ENCODE results near the gene GAL3ST1.
"Not testable (repeated sequence)": the region's sequence is repeated elsewhere in the genome, so short reads cannot be mapped to it uniquely, and the experiment has no call there.

GAL3ST1 gene

GRCh38 chr22:30568137-30568805, 6.2 kb downstream of the GAL3ST1 start:
- no peak for DNase-seq (ENCODE audit: low read depth, low spot score)
- no peak overlapping the region for H3K27ac ChIP-seq

- H3K27ac ChIP-seq; DNase-seq (ENCODE audit: low read depth, low spot score): not testable (repeated sequence)
These were observed 7.2 kb downstream of the GAL3ST1 start for GRCh38 chr22:30567277-30567676.

DNA sequence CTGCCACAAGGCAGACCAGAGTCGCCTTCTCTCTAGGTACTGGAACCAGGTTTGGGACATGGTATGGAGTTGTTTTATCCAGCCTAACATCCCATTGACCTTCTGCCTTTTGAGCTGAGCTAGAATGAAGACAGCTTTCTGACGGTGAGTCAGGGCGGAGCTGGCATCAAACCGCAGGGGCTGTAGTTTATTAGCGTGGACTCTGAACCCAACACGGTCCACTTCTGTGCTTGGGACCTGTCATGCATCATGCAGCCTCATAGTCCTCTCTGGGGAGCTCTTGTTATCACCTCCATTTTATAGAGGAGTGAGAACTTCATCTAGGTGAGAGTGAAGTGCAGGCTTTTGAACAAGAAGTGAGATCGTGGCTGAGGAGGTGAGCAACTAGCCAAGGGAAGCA, 8.3 kb downstream of the GAL3ST1 start:
- no peak for DNase-seq (ENCODE audit: low read depth, low spot score)
- no peak overlapping the region for H3K27ac ChIP-seq

- DNase-seq (ENCODE audit: low read depth, low spot score), result no peak
- no peak overlapping the region for H3K27ac ChIP-seq
These were observed 9.1 kb downstream of the GAL3ST1 start for GRCh38 chr22:30565341-30565740.

GRCh38 chr22:30564761-30565119, 9.7 kb downstream of the GAL3ST1 start:
- DNase-seq (ENCODE audit: low read depth, low spot score), result no peak
- H3K27ac ChIP-seq, result no peak overlapping the region

DNA sequence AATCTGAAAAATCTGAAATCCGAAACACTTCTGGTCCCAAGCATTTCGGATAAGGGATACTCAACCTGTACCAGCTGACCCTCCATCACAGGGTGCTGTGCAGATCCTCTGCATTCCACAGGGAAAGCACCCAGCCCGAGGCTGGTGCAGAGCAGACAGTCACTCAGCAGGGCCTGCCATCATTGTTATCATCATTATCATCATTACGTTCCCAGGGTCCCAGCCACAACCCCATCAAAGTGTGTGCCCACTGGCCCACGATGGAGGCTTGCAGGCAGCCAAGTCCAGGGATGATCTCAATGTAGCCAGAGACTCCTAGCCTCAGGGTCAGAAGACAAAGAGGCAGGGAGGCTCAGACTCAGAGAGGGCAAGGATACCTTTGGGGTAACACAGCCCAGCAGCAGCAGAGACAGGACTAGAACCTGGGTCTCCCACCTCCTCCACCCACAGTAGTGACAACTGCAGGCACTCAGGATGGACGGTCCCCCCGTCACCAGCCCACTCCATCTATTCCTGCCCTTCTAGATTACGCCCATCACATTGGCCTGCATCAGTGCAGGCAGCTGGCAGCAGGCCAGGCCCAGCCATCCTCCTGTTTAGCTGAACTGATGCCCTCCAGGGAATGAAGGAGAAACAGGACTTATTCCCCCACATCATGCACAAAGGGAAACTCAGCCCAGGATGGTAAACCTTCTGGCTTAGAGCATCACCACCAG, 10.3 kb downstream of the GAL3ST1 start:
- no peak for DNase-seq (ENCODE audit: low read depth, low spot score)
- no peak overlapping the region for H3K27ac ChIP-seq

GRCh38 chr22:30562366-30562765, 12.1 kb downstream of the GAL3ST1 start:
- H3K27ac ChIP-seq, result no peak overlapping the region
- no peak for DNase-seq (ENCODE audit: low read depth, low spot score)

DNA sequence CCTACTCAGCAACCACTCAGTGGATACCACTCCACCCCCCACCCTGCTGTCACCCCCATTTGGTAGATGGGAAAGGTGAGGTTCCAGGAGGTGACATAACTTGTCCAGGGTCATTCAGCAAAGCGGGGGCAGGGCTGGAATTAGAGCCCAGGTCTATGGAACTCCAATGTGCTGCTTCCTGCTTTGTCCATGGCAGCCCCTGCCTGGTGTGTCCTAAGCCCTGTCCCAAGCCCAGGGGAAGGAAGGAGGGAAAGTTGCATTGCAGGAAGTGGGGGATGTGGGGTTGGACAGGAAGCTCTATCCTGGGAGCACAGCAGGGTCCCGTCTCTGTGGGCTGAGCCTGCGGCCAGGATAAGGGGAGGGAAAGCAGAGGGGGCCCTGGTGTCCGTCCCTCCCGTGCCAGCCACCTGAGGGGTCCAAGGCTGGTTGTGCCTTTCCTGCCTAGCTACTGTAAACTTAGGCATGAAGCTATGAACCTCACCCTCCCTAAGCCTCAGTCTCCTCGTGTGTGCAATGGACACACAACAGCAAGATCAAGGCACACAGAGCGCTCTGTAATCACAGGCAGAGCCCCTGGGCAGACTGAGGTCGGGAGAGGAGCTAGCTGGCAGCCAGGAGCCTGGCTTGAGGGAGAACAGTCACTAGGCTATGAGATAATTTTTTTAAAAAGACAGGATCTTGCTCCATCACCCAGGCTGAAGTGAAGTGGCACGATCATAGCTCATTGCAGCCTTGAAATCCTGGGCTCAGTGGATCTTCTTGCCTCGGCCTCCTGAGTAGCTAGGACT, 12.9 kb downstream of the GAL3ST1 start:
- no peak overlapping the region for H3K27ac ChIP-seq

GRCh38 chr22:30560643-30561202, 13.7 kb downstream of the GAL3ST1 start:
- not testable (repeated sequence) for H3K27ac ChIP-seq; DNase-seq (ENCODE audit: low read depth, low spot score)

More for the DNA sequence above, 12.9 kb downstream of the GAL3ST1 start:
- DNase-seq (ENCODE audit: low read depth, low spot score), result no peak

DNA sequence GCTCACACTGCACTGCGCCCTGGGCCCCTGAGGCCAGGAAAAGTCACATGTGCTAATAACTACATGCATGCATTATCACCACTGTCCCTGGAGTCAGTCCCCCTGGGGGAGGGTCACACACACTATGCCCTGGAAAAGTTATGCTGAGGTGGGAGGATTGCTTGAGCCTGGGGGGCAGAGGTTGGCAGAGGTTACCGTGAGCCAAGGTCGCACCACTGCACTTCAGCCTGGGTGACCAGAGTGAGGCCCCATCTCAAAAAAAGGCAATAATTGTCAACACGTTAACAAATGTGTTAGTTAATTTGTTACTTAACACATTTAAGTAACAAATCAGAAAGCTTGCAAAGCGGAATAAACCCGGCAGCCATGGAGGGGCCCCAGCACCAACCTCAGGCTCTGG, 14.6 kb downstream of the GAL3ST1 start:
- DNase-seq (ENCODE audit: low read depth, low spot score), result no peak

DNA sequence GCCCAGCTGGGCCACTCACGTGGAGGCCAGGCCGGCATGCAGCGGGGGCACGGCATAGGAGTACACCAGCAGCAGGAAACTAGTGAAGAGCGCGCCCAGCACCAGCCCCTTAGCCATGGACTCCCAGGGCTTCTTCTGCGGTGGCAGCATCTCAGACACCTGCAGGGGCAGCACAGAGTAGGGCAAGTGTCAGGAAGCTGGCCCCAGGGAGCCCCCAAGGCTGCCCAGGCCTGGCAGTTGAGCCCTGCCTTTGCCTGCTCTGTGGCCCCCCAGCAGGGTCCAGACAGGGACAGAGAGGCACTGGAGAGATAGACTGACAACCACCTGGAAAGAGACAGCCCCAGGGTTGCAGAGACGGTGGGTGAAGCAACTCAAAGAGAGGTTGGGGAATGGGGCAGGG, 17.2 kb downstream of the GAL3ST1 start:
- no peak overlapping the region for H3K27ac ChIP-seq
- no peak for DNase-seq (ENCODE audit: low read depth, low spot score)

More for the DNA sequence above, 14.6 kb downstream of the GAL3ST1 start:
- H3K27ac ChIP-seq, result no peak overlapping the region

- no peak for DNase-seq (ENCODE audit: low read depth, low spot score)
- no peak overlapping the region for H3K27ac ChIP-seq
These were observed 18.1 kb downstream of the GAL3ST1 start for GRCh38 chr22:30556388-30556787.

- no peak for DNase-seq (ENCODE audit: low read depth, low spot score)
- no peak overlapping the region for H3K27ac ChIP-seq
These were observed 18.9 kb downstream of the GAL3ST1 start for GRCh38 chr22:30555282-30556210.

GRCh38 chr22:30553971-30554370, 20.5 kb downstream of the GAL3ST1 start:
- no peak for DNase-seq (ENCODE audit: low read depth, low spot score)
- H3K27ac ChIP-seq, result no peak overlapping the region

DNA sequence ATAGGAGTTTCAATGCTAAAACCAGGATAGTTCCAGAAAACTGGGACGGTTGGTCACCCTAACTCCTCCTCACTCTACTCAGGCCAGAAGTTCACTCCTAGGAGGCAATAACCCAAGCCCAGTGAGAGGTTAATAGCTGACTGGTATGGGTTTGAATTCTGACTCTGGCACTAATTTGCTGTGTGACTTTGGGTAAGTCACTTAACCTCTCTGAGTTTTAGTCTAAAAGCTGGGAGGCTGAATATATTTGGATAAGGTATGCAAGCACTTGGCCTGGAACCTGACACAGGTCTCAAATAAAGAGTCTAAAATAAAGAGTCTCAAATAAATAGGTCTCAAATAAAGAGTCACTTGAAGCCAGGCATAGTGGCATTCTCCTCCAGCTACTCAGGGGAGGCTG, 21.7 kb downstream of the GAL3ST1 start:
- no peak overlapping the region for H3K27ac ChIP-seq
- DNase-seq (ENCODE audit: low read depth, low spot score), result no peak

DNA sequence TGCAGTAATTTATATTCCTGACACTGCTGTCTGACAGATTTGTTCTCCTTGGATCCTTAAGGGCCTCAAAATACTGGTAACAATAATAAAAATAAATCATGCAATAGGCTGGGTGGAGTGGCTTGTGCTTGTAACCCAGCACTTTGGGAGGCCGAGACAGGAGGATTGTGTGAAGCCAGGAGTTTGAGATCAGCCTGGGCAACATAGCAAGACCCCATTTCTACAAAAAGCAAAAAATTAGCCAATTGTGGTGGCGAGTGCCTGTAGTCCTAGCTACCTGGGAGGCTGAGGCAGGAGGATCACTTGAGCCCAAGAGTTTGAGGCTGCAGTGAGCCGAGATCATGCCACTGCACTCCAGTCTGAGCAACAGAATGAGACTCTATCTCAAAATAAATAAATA, 22.7 kb downstream of the GAL3ST1 start:
- DNase-seq (ENCODE audit: low read depth, low spot score); H3K27ac ChIP-seq: not testable (repeated sequence)

DNA sequence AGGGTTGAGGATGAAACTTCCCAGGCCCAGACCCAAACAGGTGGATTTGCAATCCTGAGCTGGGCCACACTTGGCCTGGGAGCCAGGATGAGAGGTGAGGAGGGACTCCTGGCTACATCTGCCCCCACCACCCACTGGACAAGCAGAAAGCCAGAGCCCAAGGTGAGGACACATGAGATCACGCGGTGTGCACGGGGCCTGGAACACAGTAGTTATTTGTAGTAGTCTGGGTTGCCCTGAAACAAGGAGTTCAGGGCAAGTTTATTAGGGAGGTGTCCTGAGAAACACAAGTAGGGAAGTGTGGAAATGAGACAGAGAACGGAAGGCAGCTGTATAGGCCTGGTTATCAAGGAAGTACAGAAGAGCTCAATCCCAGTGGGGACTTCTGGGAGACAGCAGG, 27.3 kb downstream of the GAL3ST1 start:
- H3K27ac ChIP-seq, result no peak overlapping the region
- DNase-seq (ENCODE audit: low read depth, low spot score), result no peak

DNA sequence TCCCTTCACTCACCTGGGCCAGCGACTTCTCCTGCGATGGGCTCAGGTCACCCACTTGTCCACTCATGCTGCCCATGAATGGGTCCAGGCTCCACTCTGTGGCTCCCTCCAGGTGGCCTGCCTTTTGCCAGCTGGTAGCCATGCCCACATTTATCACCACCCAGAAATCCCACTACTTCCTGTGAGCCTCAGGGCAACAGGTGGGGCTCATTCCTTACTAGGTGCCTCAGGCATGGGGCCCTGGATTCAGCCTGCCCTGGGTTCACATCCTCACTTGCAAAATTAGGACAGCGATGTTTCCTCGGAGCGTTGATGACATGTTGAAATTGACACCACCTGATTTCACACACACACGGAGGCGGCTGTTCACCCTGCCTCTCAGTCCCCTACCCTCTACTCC, 27.8 kb downstream of the GAL3ST1 start, which contains the start of gene SEC14L6:
TSS of gene SEC14L6 (minus strand) at position 126 of the 400 bp plus-strand sequence. CDS start at position 67, 59 bp downstream.
- no peak for DNase-seq (ENCODE audit: low read depth, low spot score)
- H3K27ac ChIP-seq, result no peak within 1 kb of the TSS

DNA sequence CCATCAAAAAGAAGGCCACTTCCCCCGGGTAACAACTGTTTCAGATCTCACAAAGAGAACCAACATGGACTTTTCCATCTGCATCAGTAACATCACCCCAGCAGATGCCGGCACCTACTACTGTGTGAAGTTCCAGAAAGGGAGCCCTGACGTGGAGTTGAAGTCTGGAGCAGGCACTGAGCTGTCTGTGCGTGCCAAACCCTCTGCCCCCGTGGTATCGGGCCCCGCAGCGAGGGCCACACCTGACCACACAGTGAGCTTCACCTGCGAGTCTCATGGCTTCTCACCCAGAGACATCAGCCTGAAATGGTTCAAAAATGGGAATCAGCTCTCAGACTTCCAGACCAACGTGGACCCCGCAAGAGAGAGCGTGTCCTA, 31.7 kb downstream of the GAL3ST1 start:
- DNase-seq (ENCODE audit: low read depth, low spot score), result no peak
- H3K27ac ChIP-seq, result no peak overlapping the region
